ENCODE results near the gene INS. TPM values are rescaled to one million over a fixed set of nuclear protein-coding genes. Genes with fewer than 3 reads are reported as not detected.

INS gene
- total and polyA plus RNA-seq, 4 donors = 0.16 to 0.37 TPM; not detected in 2

DNA sequence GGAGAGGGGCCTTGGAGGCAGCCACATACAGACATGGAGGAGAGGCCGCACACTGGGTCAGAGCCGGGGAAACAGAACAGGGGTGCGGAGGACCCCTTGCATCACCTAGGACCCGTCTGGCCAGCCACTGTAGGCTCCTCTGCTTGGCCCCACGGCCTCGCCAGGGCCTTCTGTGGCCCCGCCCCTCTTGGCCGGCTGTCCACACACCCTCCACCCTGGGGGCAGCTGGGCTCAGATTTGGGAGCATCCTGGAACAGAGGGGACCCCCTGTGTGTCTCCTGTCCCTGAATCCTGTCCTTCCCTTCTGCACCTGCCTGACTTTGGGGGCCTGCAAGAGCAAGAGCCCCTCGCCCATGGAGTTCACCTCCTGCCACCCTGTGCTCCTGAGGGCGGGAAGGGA is 18.5 kb upstream of the INS start:
- H3K36me3 ChIP-seq (ENCODE audit: control insufficient read depth in 4 of 4, insufficient read depth in 3 of 4, low read depth in 1 of 4, low read length in 3 of 4) = no peaks in the 10 kb centered on the region
- H3K27me3 ChIP-seq (ENCODE audit: control insufficient read depth in 4 of 4, insufficient read depth in 4 of 4, low read length in 3 of 4) = peaks cover 0 to 3% (median 0%) of the 10 kb centered on the region in 4 donors
- no peak overlapping the region for H3K9ac ChIP-seq (ENCODE audit: low read depth in 1 of 2, low read length in 2 of 2)
- DNase-seq (ENCODE audit: low spot score) = no peak
- 75% methylated on average over 10 of the region's 10 CpGs for WGBS
- no peak for TF ChIP-seq ZBTB33 (IDR thresholded peaks at IDR 0.05)
- no peak for TF ChIP-seq RAD21 (IDR thresholded peaks at IDR 0.05)
- no peak for TF ChIP-seq GABPA (IDR thresholded peaks at IDR 0.05 in 1 of 2, conservative IDR thresholded peaks at IDR 0.05 in 1 of 2)
- no peak for TF ChIP-seq ATF3 (IDR thresholded peaks at IDR 0.05)
- no peak for TF ChIP-seq NR2F2 (IDR thresholded peaks at IDR 0.05)
- TF ChIP-seq, protein P1, sequence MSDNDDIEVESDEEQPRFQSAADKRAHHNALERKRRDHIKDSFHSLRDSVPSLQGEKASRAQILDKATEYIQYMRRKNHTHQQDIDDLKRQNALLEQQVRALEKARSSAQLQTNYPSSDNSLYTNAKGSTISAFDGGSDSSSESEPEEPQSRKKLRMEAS (IDR thresholded peaks at IDR 0.05) = no peak
- TF ChIP-seq SP1 (IDR thresholded peaks at IDR 0.05) = no peak
- TF ChIP-seq FOXA2 (IDR thresholded peaks at IDR 0.05) = no peak
- TF ChIP-seq, protein P2, sequence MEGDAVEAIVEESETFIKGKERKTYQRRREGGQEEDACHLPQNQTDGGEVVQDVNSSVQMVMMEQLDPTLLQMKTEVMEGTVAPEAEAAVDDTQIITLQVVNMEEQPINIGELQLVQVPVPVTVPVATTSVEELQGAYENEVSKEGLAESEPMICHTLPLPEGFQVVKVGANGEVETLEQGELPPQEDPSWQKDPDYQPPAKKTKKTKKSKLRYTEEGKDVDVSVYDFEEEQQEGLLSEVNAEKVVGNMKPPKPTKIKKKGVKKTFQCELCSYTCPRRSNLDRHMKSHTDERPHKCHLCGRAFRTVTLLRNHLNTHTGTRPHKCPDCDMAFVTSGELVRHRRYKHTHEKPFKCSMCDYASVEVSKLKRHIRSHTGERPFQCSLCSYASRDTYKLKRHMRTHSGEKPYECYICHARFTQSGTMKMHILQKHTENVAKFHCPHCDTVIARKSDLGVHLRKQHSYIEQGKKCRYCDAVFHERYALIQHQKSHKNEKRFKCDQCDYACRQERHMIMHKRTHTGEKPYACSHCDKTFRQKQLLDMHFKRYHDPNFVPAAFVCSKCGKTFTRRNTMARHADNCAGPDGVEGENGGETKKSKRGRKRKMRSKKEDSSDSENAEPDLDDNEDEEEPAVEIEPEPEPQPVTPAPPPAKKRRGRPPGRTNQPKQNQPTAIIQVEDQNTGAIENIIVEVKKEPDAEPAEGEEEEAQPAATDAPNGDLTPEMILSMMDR (IDR thresholded peaks at IDR 0.05; ENCODE audit: low read depth, low read length, missing input control) = no peak
- no peak for TF ChIP-seq TAF1 (conservative IDR thresholded peaks at IDR 0.05)
- no peak for TF ChIP-seq JUND (IDR thresholded peaks at IDR 0.05)
- TF ChIP-seq RXRA (IDR thresholded peaks at IDR 0.05) = no peak
- no peak for TF ChIP-seq HNF4G (IDR thresholded peaks at IDR 0.05)
- TF ChIP-seq YY1 (IDR thresholded peaks at IDR 0.05) = no peak
- TF ChIP-seq EGR1 (IDR thresholded peaks at IDR 0.05; ENCODE audit: low read depth in 2 of 2) = no peak
- no peak for TF ChIP-seq FOXA1 (IDR thresholded peaks at IDR 0.05)
- TF ChIP-seq REST (IDR thresholded peaks at IDR 0.05) = no peak
- TF ChIP-seq HNF4A (conservative IDR thresholded peaks at IDR 0.05) = no peak
- no peak overlapping the region for H3K27ac ChIP-seq (ENCODE audit: low read depth in 1 of 2, low read length in 2 of 2)
- H3K4me3 ChIP-seq (ENCODE audit: low read depth in 1 of 3, low read length in 3 of 3) = no peak overlapping the region
- H3K9me3 ChIP-seq (ENCODE audit: control insufficient read depth in 4 of 4, low read length in 3 of 4) = no peaks in the 10 kb centered on the region
- no peaks in the 10 kb centered on the region for H3K4me1 ChIP-seq (ENCODE audit: control insufficient read depth in 4 of 4, insufficient read depth in 4 of 4, low read length in 3 of 4)

All from liver (tissue), 9 donors.